K562 (cell line): Measurements from ENCODE around the gene TM9SF4.

ENCODE experiments used
- ATF6 ChIP-seq: sonication (generic); formaldehyde crosslinking; IDR thresholded peaks from 2 replicates; pipeline ENCODE4 v1.4.0; 2020; ENCODE audit warnings: mild to moderate bottlenecking, missing genetic modification reagents
- CAMTA2 ChIP-seq: fragments of 250-450 bp; sonication (Bioruptor Pico); conservative IDR thresholded peaks from 2 replicates; pipeline ENCODE4 v1.5.1; 2022
- HNRNPK ChIP-seq: fragments of 200-400 bp; formaldehyde crosslinking; IDR thresholded peaks from one replicate; pipeline ENCODE4 v1.6.1; 2018; ENCODE audit warnings: mild to moderate bottlenecking, low read depth, low read length; ENCODE audit not compliant: poor library complexity, severe bottlenecking
- MGA ChIP-seq: fragments of 450-650 bp; IDR thresholded peaks from 2 replicates; pipeline ENCODE4 v1.6.1; 2016; ENCODE audit warnings: mild to moderate bottlenecking, moderate library complexity
- POLR2A ChIP-seq: fragments of 450-650 bp; conservative IDR thresholded peaks from 2 replicates; pipeline ENCODE4 v1.6.1; 2016
- ZNF24 ChIP-seq: fragments of 450-650 bp; IDR thresholded peaks from 2 replicates; pipeline ENCODE4 v1.6.1; 2016
- ZNF282 ChIP-seq: sonication (generic); formaldehyde crosslinking; IDR thresholded peaks from 2 replicates; pipeline ENCODE4 v1.8.1; 2023; ENCODE audit warnings: missing genetic modification reagents
- TF ChIP-seq, protein P1 (sequence below), 3 experiments: IDR thresholded peaks in 2 of 3; conservative IDR thresholded peaks in 1 of 3; 2 replicates each; pipeline ENCODE4 v1.5.1; 2011 to 2012; ENCODE audit warnings: low read length in 3 of 3, mild to moderate bottlenecking in 3 of 3, control low read depth in 2 of 3, improper control_type of control experiment in 1 of 3, inconsistent platforms in 1 of 3, low read depth in 1 of 3, mixed read lengths in 1 of 3, moderate library complexity in 1 of 3; ENCODE audit not compliant: insufficient read depth in 2 of 3

GRCh38 chr20:32111156-32111686, 1.7 kb downstream of the TM9SF4 start:
- TF ChIP-seq POLR2A (no peak), CAMTA2 (CRISPR knock-in tag) (no peak), HNRNPK (no peak), ZNF24 (no peak), ATF6 (CRISPR knock-in tag) (no peak), ZNF282 (CRISPR knock-in tag) (no peak), MGA (no peak)
- TF ChIP-seq, protein P1, sequence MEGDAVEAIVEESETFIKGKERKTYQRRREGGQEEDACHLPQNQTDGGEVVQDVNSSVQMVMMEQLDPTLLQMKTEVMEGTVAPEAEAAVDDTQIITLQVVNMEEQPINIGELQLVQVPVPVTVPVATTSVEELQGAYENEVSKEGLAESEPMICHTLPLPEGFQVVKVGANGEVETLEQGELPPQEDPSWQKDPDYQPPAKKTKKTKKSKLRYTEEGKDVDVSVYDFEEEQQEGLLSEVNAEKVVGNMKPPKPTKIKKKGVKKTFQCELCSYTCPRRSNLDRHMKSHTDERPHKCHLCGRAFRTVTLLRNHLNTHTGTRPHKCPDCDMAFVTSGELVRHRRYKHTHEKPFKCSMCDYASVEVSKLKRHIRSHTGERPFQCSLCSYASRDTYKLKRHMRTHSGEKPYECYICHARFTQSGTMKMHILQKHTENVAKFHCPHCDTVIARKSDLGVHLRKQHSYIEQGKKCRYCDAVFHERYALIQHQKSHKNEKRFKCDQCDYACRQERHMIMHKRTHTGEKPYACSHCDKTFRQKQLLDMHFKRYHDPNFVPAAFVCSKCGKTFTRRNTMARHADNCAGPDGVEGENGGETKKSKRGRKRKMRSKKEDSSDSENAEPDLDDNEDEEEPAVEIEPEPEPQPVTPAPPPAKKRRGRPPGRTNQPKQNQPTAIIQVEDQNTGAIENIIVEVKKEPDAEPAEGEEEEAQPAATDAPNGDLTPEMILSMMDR (IDR thresholded peaks at IDR 0.05 in 2 of 3, conservative IDR thresholded peaks at IDR 0.05 in 1 of 3; ENCODE audit: insufficient read depth in 2 of 3, low read depth in 1 of 3, low read length in 3 of 3) = no peak
